GM19193 (cell line): Measurements from ENCODE around the gene DDX19B.

Experiments
- POLR2A ChIP-seq: IDR thresholded peaks from 4 replicates; pipeline ENCODE4 v1.6.1; 2011; ENCODE audit not compliant: insufficient read depth, insufficient read length; ENCODE audit errors: extremely low read depth

Gene DDX19B

DNA sequence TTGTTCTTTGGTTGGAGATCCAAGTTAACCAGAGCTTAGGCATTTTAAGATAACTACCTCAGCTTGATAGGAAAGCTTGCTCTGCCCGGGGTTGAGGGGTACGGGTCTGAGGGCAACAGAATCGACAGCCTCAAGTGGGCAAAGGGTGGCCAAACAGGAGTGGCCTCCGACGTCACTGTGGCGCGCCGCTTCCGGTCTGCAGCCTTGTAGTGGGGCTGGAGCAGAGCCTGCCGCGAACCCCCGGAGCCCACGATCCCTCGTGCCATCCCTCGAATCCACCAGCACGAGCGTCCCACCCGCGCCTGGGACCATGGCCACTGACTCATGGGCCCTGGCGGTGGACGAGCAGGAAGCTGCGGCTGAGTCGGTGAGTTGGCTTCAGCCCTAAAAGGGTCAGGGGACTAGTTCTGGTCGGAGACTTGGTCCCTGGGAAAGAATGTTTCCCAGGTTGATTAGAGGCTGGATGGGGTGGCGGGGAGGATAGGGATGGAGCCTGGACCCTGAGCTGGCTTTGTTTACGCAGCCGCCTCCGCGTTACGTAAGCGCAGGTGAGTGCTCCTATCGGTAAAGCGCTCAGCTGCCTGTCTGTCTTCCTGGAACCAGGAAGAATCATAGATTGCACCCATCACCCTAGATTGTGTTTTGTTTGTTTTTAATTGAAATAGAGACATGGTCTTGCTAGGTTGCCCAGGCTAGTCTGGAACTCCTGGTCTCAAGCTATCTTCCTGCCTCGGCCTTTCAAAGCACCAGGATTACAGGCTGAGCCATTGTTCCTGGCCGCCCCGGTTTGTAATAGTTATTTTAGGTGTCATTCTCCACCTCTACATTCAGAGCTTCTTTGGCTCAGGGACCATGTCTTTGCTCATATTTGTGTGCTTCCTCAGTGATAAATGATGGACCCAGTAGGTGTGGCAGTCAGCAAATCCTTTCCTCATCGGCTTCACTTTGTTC is at the start of gene DDX19B:
Gene DDX19B, plus strand, starts transcription at position 199 of the 951 bp plus-strand sequence. Its CDS starts 112 bp downstream, at position 311.
- TF ChIP-seq POLR2A, result peak; percentile 85

DNA sequence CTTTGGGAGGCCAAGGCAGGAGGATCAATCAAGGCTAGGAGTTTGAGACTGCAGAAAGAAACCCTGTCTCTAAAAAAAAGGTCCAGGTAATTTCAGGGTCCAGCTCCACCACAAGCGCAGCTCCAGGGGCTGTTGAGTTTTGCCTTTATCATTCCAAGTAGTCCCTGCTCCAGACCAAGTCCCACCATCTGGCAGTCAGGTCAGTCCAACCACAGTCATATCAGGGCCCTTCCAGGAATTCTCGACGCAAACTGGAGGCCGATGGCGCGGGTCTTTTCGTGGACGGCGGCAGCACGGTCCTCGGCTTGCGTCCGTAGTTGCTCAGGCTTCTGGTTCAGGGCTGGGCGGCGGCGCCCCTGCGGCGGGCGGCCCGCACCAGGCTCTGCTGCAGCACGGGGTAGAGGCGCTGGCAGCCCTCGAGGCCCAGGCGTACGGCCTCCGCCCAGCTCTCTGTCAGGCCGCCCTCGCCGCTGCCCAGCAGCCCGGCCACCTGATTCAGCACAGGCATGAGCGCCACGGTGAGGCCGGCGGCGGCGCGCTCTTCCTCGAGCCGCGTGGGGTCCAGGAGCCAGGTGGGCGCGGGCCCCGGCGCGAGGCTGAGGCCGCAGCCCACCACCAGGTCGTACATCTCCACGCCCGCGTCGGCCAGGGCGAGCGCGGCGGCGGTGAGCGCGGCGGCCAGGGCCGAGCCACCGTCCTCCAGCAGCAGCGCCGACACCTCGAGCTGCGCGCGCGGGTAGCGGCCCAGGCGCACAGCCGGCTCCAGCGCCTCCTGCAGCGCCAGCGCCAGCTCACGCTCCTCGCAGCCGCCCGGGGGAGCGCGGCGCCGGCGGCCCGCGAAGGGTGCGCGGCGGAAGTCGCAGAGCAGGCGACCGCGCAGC is 48.0 kb upstream of the DDX19B start:
- no peak for TF ChIP-seq POLR2A

DNA sequence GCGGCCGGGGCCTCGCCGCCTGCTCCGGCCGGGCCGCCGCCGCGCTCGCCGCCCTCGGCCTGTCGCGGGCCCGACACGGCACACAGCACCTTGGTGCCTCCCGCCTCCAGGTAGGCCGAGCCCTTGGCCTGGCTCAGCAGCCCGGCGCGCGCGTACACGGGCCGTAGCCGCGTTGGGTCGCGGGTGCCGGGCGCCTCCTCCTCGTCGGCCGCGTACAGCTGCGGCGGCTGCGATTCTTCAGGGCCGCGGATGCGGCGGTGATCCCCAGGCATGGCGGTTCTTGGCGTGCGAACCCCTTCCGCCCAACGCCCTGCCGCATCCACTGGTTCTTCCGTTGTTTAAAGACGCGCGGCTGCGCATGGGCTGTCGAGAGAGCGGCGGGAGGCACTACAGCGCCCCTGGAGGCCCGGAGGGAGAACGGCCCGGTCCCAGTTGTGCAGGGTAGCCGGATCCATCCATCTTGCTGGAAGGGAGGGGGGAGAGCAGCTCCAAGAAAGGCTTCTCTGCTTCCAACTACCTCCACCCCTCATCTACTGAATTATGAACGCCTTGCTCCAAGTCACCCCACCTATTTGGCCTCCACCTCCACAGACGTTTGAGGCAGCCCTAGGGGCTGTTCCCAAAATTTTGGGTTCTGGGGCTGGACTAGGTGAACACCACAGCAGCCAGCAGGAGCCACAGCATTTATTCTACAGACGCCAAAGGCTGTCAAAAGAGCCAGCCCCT is 47.2 kb upstream of the DDX19B start, which contains the start of gene EXOSC6:
Gene EXOSC6, minus strand, starts transcription at position 312 of the 726 bp plus-strand sequence. Its CDS starts 40 bp downstream, at position 272.
- TF ChIP-seq POLR2A, result peak; percentile 90

DNA sequence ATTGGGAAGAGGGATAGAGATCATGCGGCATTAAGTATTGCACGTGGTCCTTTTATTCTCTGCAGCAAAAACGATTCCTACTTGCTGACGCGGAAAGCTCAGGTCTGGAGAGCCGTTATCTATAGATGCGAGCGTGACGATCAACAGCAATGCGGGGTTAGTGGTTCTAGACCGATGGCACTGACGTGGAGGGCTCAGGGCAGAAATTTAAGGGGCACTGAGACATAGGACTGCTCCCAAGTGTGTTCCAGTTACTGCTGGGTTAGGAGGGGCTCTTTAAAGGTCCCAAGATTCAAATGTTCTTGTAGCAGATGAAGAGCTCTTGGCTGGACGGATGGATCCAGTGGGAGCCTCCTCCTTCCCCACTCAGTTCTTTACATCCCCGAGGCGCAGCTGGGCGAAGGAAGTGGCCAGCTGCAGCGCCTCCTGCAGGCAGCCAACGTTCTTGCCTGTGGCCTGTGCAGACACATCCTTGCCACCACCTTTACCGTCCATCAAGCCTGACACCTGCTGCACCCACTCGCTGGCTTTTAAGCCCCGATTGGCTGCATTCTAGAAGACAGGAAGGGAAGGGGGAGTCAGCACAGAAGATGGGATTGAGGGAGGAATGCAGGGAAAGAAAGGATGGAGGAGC is 46.5 kb upstream of the DDX19B start:
- TF ChIP-seq POLR2A, result no peak

DNA sequence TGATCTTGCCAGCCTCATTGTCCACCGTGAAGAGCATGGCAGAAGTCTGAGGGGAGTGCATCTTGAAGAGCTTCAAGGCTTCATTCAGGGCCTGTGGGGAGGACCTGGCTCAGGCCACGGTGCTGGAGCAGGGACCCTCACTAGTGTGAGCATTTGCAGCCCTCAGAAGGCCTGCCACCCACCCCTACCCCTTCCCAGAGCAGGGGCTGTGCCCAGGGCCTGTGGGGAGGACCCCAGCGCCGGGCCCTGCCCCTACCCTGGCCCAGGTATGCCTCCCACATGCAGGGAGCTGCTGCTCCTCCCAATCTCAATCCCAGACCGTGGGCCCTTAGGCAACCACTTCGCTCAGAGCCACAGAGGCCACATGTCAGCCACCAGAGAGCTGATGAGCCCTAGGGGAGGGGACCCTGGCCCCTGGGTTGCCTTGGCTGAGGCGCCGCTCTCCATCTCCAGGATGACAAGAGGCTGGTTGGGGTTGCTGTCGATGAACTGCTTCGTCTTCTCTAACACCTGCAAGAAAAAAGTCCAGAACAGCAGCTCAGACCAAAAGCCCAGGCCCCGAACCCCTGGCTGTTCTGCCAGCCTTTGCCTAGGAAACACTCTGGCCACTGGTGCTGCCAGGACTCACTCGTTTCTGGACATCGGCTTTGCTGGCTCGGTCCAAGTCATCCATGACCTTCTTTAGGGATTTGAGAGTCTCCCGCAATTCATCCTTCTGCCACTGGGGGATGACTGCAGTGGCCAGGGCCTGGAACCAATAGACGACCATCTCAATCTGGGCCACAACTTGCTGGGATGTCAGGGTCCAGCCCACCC is 45.5 kb upstream of the DDX19B start:
- no peak for TF ChIP-seq POLR2A

DNA sequence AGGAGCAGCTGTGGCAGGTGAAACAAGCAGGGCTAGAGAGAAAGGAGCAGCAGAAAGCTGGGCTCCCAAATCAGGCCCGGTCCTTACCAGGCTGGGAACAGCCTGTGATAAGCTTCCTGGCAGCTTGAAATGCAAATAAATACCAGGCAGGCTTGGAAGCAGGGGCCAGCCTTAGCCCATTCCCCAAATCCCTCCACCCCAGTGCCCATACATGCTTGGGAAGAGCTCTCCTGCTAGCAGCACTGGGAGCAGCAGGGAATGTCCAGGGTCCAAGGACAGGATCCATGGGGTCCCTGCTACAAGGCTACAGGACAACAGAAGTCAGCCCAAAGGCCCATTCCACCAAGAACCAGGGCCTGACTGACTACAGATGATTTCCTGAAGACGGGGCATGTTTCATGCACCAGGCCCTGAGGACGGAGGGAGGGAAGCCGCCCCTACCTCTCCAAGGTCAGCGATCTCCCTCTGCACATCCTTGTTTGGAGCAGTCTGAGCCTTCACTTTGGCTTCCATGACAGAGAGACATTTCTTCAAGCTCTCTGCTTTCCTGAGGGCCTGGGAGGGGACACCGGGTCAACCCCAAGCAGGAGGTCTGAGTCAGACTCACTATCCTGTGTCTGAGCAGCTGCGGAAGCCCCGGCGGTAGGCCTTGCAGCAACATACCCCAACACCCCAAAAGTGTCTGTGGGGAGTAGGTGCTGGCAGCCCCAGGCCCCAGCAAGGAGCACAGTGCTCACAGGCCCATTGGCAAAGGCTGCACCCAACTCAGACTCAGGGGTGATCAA is 44.6 kb upstream of the DDX19B start:
- no peak for TF ChIP-seq POLR2A

DNA sequence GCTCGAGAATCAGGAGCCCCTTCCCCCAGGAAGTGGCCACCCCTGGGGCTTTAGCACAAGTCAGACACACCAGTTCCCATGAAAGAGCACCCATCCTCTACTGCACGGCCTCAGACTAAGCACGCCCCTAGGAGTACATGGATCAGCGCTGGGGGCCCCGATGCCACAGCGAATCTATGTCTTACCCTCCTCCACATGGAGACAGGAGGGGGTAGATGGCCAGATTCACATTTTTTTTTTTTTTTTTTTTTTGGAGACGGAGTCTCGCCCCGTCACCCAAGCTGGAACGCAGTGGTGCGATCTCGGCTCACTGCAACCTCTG is 44.1 kb upstream of the DDX19B start:
- TF ChIP-seq POLR2A, result no peak

DNA sequence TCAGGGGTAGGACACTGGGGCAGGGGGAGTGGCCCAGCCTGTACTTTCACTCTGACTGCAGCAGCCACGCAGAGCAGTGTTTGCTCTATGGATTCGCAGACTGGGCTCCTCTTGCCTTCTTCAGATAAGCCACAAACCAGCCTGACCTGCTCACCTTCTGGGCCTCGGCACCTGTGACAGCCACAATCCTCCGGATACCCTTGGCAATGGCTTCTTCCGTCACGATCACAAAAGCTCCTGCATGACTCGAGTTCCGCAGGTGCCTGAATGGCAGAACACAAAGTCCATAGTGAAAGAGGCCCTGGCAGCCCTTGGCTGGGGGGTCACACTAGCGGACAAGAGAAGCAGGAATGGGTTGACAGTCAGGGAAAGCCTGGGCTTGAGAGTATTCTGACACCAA is 43.4 kb upstream of the DDX19B start:
- TF ChIP-seq POLR2A, result no peak

DNA sequence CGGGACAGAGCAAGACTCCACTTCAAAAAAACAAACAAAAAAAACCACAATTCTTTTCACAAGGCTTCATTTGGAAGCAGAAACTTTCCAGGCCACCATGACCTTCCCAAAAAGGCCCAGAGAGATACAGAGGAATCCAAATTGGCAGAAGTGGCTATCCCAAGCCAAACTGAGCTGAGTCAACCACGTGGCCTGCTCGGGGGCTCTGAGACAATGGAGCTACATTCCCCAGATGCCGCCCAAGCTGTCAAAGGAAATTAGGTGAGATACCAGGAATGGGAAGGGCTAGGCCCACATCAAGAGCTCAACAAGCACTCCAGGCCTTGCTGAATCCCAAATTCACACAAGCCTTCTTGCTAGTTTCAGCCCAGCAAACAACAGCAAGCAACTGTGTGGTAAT is 41.6 kb upstream of the DDX19B start:
- TF ChIP-seq POLR2A, result no peak

DNA sequence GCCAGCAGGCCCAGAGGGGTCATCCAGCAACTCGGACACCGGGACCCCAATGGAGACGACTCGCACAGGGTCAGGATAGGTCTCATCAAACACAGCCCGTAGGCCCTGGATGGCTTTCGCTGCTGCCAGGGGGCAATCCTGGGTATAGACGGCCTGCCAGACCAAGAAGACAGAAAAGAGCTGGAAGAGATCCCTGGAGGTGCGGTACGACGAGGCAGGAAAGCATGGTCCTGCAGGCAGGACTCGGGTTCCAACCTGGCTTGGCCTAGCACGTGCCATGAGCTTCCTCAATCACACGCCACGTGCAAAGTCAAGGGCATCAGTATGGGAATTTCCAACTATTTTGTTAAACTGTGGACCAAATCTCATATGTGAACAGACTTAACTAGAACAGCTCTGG is 40.9 kb upstream of the DDX19B start:
- TF ChIP-seq POLR2A, result no peak

DNA sequence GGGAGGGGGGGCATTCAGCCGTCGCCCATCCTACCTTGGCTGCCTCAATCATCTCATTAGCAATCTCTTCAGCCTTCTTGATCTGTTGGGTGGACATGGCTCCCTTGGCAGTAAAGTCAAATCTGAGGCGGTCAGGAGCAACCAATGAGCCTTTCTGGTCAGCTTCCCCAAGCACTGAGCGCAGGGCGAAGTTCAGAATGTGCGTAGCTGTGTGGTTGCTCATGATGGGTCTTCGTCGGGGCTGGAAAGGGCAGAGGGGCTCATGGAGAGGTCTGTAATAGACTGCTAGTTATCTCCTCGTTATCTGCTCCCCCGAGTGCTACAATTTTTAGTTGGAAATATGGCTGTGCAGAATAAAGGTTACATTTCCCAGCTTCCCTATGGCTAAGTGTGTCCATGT is 40.0 kb upstream of the DDX19B start:
- no peak for TF ChIP-seq POLR2A

DNA sequence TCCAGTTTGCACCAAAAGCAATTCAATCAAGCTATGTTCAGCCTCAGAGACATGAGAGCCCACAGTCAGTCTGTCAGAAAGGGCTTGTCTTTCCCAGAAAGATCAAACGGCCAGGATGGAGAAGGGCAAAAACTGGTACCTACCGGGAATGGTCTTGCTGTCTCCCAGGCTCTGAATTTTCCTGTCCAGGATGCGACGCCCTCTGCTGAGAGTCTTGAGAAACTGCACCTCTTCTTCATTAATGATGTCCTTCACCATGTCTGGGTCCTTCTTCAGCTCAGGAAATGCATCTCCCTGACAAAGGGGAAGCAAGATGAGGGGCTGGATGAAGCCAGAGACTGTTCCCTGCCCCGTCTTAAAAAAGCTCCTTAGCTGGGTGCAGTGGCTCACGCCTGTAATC is 31.5 kb upstream of the DDX19B start:
- no peak for TF ChIP-seq POLR2A

DNA sequence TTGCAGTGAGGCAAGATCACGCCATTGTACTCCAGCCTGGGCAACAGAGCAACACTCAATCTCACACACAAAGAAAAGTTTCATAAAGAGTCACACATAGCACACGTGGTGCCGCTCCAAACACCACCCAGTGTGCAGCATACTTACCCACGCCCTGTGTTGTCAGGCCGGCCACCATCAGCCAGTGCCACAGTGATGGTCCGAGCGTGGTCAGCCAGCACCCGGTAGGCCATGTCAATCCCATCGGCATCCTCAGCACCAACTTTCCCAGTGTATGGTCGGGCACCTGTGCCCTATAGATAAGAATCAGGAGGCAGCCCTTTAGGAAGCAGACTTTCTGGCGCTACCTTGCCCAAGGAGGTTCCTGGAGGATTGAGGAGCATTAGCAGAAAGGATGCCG is 29.5 kb upstream of the DDX19B start:
- no peak for TF ChIP-seq POLR2A
